Fibroblast of mammary gland (primary cell): Measurements from ENCODE around the gene AGL.
"Not testable (repeated sequence)": the region's sequence is repeated elsewhere in the genome, so short reads cannot be mapped to it uniquely, and the experiment has no call there.

Experiments used
- DNase-seq: peaks from one replicate; pipeline ENCODE4 v3.0.0-alpha.2; 2010; ENCODE audit warnings: low read depth
- H3K4me3 ChIP-seq: 2 replicates; pipeline ENCODE4 v1.5.1; 2011; ENCODE audit warnings: low read depth, mild to moderate bottlenecking, low read length, moderate library complexity; ENCODE audit not compliant: control insufficient read depth
- CTCF ChIP-seq: conservative IDR thresholded peaks from 2 replicates; pipeline ENCODE4 v1.5.1; 2011; ENCODE audit warnings: low read depth, low read length, inconsistent platforms; ENCODE audit not compliant: control insufficient read depth, insufficient read depth

Gene AGL

DNA sequence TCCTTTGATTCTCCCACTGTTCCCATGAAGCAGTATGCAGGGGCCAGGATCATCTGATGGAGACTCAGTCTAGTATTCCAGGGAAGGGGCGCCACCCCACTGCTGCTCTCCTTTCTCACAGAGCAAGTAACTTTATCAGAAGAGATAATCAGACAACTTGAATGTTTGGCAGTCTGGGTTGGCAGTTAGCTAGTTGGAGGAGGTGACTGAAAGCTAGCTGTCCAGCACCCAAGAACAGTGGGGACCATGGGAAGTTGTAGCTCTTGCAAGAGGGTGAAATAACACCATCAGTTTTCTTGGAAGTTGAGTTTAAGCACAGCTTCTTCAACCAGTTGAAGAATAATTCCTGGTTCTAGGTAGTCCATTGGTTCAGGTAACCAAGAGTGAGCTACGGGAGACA is 22.2 kb upstream of the AGL start:
- no peak overlapping the region for H3K4me3 ChIP-seq
- no peak for DNase-seq
- TF ChIP-seq CTCF = no peak

- no peak for TF ChIP-seq CTCF
- H3K4me3 ChIP-seq = no peak overlapping the region
- DNase-seq = no peak
These were observed 20.9 kb upstream of the AGL start for GRCh38 chr1:99829269-99829668.

- not testable (repeated sequence) for DNase-seq
These were observed 16.2 kb upstream of the AGL start for GRCh38 chr1:99833911-99834310.

DNA sequence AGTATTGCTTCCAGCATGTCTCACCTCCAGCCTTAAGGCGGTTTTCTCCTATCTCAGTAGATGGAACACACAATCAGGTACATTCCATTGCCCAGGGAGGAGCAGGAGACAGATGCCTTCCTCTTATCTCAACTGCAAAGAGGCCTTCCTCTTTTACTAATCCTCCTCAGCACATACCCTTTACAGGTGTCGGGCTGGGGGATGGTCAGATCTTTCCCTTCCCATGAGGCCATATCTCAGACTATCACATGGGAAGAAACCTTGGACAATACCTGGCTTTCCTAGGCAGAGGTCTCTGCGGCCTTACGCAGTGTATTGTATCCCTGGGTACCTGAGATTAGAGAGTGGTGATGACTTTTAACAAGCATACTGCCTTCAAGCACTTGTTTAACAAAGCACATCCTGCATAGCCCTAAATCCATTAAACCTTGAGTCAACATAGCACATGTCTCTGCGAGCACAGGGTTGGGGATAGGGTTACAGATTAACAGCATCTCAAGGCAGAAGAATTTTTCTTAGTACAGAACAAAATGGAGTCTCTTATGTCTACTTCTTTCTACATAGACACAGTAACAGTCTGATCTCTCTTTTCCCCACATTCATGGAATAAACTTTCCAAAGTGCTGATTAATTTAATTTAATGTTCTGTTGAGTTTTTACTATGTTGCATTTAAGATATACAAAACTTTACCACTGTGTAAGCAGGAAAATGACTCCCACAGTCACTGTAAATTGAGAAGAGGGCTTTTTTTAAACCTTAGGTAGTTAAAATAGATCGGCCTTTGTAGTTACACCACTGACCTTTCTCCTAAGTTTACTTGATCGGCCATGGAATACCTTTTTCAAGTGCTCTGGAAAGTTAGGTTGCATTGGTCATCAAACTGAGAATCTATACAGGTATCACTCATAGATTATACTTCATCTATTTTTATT is 13.7 kb upstream of the AGL start:
- not testable (repeated sequence) for H3K4me3 ChIP-seq, DNase-seq

More at GRCh38 chr1:99833911-99834310, 16.2 kb upstream of the AGL start:
- H3K4me3 ChIP-seq = not testable (repeated sequence)

DNA sequence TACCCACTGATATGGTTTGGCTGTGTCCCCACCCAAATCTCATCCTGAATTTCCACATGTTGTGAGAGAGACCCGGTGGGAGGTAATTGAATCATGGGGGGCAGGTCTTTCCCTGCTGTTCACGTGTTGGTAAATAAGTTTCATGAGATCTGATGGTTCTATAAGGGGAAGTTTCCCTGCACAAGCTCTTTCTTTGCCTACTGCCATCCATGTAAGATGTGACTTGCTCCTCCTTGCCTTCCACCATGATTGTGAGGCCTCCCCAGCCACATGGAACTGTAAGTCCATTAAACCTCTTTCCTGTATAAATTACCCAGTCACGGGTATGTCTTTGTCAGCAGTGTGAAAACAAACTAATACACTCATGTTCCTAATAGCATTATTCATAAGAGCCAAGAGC is 9.8 kb upstream of the AGL start:
- not testable (repeated sequence) for H3K4me3 ChIP-seq, DNase-seq

DNA sequence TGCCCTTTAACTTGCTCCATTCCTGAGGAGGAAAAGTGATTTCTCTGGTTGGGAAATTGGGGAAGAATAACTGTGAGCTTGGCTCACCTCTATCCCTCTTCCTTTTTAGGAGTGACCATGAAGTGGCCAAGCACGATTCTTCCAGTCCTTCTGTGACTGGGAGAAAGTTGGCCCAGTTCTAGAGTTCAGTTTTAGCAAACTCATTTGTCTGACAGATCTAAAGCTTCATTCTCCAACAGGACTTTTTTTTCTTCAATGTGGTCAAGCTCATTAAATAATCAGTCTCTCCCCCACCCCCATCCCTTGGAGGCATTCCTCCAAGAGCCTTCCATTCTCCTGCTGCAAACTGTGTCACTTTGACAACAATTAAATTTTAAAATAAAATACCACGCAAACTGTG is 6.4 kb upstream of the AGL start:
- no peak for DNase-seq
- no peak for TF ChIP-seq CTCF
- H3K4me3 ChIP-seq = no peak overlapping the region

GRCh38 chr1:99845201-99845600 is 5.0 kb upstream of the AGL start:
- DNase-seq, H3K4me3 ChIP-seq: not testable (repeated sequence)

DNA sequence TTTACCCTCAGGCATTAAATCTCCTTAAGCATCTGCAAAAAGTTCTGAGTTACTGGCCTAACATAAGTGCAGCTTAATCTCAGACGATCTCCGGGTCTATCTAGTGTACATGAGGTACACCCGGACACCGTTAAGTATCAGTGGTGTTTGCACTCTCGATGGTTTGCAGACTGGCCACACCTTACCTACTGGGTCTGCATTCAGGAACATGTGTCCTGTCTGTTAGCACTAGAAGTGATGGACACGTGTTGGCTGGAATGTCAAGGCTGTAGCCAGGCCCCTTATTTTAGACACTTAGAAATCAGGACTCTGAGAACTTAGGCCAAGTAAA is 783 bp upstream of the AGL start:
- H3K4me3 ChIP-seq = peak overlapping the region; percentile 90
- DNase-seq = no peak
- no peak for TF ChIP-seq CTCF
